Nephron (organoid): ENCODE measurements around the gene BLNK.
A peak's percentile ranks its signal among the peaks of the same experiment; 100 is the strongest.

Experiments used
- H3K27ac Mint-ChIP-seq, 3 experiments: 2 replicates each; pipeline ENCODE4 v1.8.0; 2020; ENCODE audit warnings: mixed read lengths in 3 of 3, mild to moderate bottlenecking in 2 of 3, moderate library complexity in 1 of 3
- H3K27me3 Mint-ChIP-seq: 2 replicates; pipeline ENCODE4 v1.8.0; 2021; ENCODE audit warnings: low read depth, mild to moderate bottlenecking, moderate library complexity, mixed read lengths
- H3K36me3 Mint-ChIP-seq: 2 replicates; pipeline ENCODE4 v1.8.0; 2020; ENCODE audit warnings: low read depth, mixed read lengths
- H3K4me1 Mint-ChIP-seq: 2 replicates; pipeline ENCODE4 v1.8.0; 2020; ENCODE audit warnings: mixed read lengths
- H3K4me3 Mint-ChIP-seq, 3 experiments: 2 replicates each; pipeline ENCODE4 v1.8.0; 2020; ENCODE audit warnings: mild to moderate bottlenecking in 3 of 3, mixed read lengths in 3 of 3, moderate library complexity in 2 of 3
- H3K9me3 Mint-ChIP-seq: 2 replicates; pipeline ENCODE4 v1.8.0; 2020; ENCODE audit warnings: mixed read lengths
- TF ChIP-seq, protein P1 (sequence below), 3 experiments: fragments of 200-600 bp; sonication (generic); IDR thresholded peaks; one replicate each; pipeline ENCODE4 v1.5.0; 2021; ENCODE audit warnings: antibody characterized with exemption in 3 of 3; ENCODE audit not compliant: unreplicated experiment in 3 of 3

Gene BLNK

GRCh38 chr10:96271016-96271815, at the start of gene BLNK:
Gene BLNK, minus strand, starts transcription at chr10:96271569. Its CDS starts 171 bp downstream, at chr10:96271398.
- H3K4me3 Mint-ChIP-seq = peak within 1 kb of the TSS; percentile 81 to 85 (median 82)
- H3K9me3 Mint-ChIP-seq = no peaks in the 10 kb centered on the region
- H3K27me3 Mint-ChIP-seq = no peaks in the 10 kb centered on the region
- peaks cover 16% of the 10 kb centered on the region for H3K4me1 Mint-ChIP-seq
- H3K36me3 Mint-ChIP-seq = no peaks in the 10 kb centered on the region
- TF ChIP-seq, protein P1, sequence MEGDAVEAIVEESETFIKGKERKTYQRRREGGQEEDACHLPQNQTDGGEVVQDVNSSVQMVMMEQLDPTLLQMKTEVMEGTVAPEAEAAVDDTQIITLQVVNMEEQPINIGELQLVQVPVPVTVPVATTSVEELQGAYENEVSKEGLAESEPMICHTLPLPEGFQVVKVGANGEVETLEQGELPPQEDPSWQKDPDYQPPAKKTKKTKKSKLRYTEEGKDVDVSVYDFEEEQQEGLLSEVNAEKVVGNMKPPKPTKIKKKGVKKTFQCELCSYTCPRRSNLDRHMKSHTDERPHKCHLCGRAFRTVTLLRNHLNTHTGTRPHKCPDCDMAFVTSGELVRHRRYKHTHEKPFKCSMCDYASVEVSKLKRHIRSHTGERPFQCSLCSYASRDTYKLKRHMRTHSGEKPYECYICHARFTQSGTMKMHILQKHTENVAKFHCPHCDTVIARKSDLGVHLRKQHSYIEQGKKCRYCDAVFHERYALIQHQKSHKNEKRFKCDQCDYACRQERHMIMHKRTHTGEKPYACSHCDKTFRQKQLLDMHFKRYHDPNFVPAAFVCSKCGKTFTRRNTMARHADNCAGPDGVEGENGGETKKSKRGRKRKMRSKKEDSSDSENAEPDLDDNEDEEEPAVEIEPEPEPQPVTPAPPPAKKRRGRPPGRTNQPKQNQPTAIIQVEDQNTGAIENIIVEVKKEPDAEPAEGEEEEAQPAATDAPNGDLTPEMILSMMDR (IDR thresholded peaks at IDR 0.05; ENCODE audit: unreplicated experiment in 3 of 3) = no peak
- H3K27ac Mint-ChIP-seq = peak within 1 kb of the TSS; percentile 91 to 93 (median 91)

GRCh38 chr10:96319754-96320474, 48.5 kb upstream of the BLNK start:
- Mint-ChIP-seq H3K27me3 (peaks cover 3% of the 10 kb centered on the region), H3K4me3 (no peak overlapping the region), H3K9me3 (no peaks in the 10 kb centered on the region), H3K36me3 (no peaks in the 10 kb centered on the region), H3K4me1 (peaks cover 7% of the 10 kb centered on the region), H3K27ac (peak overlapping the region in 1 of 3 experiments; percentile 18)
- TF ChIP-seq, protein P1 (IDR thresholded peaks at IDR 0.05; ENCODE audit: unreplicated experiment in 3 of 3) = no peak

- Mint-ChIP-seq H3K27me3 (peaks cover 8% of the 10 kb centered on the region), H3K36me3 (no peaks in the 10 kb centered on the region), H3K4me1 (peaks cover 7% of the 10 kb centered on the region), H3K4me3 (no peak overlapping the region), H3K27ac (no peak overlapping the region), H3K9me3 (no peaks in the 10 kb centered on the region)
- TF ChIP-seq, protein P1 (IDR thresholded peaks at IDR 0.05; ENCODE audit: unreplicated experiment in 3 of 3) = no peak
These were observed 45.9 kb upstream of the BLNK start for GRCh38 chr10:96317067-96317833.

GRCh38 chr10:96313344-96313743, 42.0 kb upstream of the BLNK start:
- H3K27ac Mint-ChIP-seq = no peak overlapping the region
- H3K9me3 Mint-ChIP-seq = no peaks in the 10 kb centered on the region
- peaks cover 28% of the 10 kb centered on the region for H3K4me1 Mint-ChIP-seq
- no peak overlapping the region for H3K4me3 Mint-ChIP-seq
- H3K36me3 Mint-ChIP-seq = no peaks in the 10 kb centered on the region
- H3K27me3 Mint-ChIP-seq = peaks cover 5% of the 10 kb centered on the region
- TF ChIP-seq, protein P1 (IDR thresholded peaks at IDR 0.05; ENCODE audit: unreplicated experiment in 3 of 3) = no peak

GRCh38 chr10:96311180-96311715, 39.9 kb upstream of the BLNK start:
- H3K27ac Mint-ChIP-seq = peak overlapping the region; percentile 61 to 98 (median 72)
- peaks cover 5% of the 10 kb centered on the region for H3K27me3 Mint-ChIP-seq
- H3K36me3 Mint-ChIP-seq = no peaks in the 10 kb centered on the region
- TF ChIP-seq, protein P1 (IDR thresholded peaks at IDR 0.05; ENCODE audit: unreplicated experiment in 3 of 3) = no peak
- H3K4me3 Mint-ChIP-seq = no peak overlapping the region
- no peaks in the 10 kb centered on the region for H3K9me3 Mint-ChIP-seq
- peaks cover 33% of the 10 kb centered on the region for H3K4me1 Mint-ChIP-seq
